CD8-positive, alpha-beta memory T cell (primary cell): ENCODE data around the gene NELL2. TPM values are rescaled to one million over a fixed set of nuclear protein-coding genes. Genes with fewer than 3 reads are reported as not detected.

Experiments
- CTCF ChIA-PET: fragments of 350-600 bp; sonication (Branson Sonifier 250); formaldehyde crosslinking; loops from one replicate; lab custom pipeline; 2021; ENCODE audit warnings: antibody characterized with exemption; lab: Charles Lee
- POLR2A ChIA-PET: fragments of 350-600 bp; sonication (Branson Sonifier 250); formaldehyde crosslinking; loops from one replicate; lab custom pipeline; 2021; ENCODE audit warnings: antibody characterized with exemption; lab: Charles Lee
- DNase-seq, 5 donors: peaks; one replicate each; pipeline versions ENCODE4 v3.0.0 to v3.0.0-alpha.2; 2020 to 2022; ENCODE audit warnings: mixed read lengths in 1 of 5
- H3K27ac ChIP-seq: one replicate; pipeline ENCODE4 v1.7.0; 2013; ENCODE audit warnings: low read depth, mild to moderate bottlenecking, low read length, moderate library complexity
- H3K27me3 ChIP-seq: 2 replicates; pipeline ENCODE4 v1.7.0; 2013; ENCODE audit warnings: low read length, mild to moderate bottlenecking; ENCODE audit not compliant: insufficient read depth, poor library complexity, severe bottlenecking
- H3K36me3 ChIP-seq: 2 replicates; pipeline ENCODE4 v1.7.0; 2013; ENCODE audit warnings: mild to moderate bottlenecking, low read length, moderate library complexity; ENCODE audit not compliant: insufficient read depth
- H3K4me1 ChIP-seq: 2 replicates; pipeline ENCODE4 v1.7.0; 2013; ENCODE audit warnings: mild to moderate bottlenecking, low read length, moderate library complexity; ENCODE audit not compliant: insufficient read depth
- H3K4me3 ChIP-seq: 2 replicates; pipeline ENCODE4 v1.7.0; 2013; ENCODE audit warnings: mild to moderate bottlenecking, low read length
- H3K9me3 ChIP-seq: 2 replicates; pipeline ENCODE4 v1.7.0; 2013; ENCODE audit warnings: mild to moderate bottlenecking, low read length
- H3K27ac Mint-ChIP-seq, 8 donors: one replicate each; pipeline ENCODE4 v1.8.0; 2020 to 2021; ENCODE audit warnings: mixed read lengths in 8 of 8, mild to moderate bottlenecking in 6 of 8, inconsistent platforms in 3 of 8, moderate library complexity in 3 of 8
- H3K27me3 Mint-ChIP-seq, 2 donors: one replicate each; pipeline ENCODE4 v1.8.0; 2020 to 2021; ENCODE audit warnings: mixed read lengths in 2 of 2, mild to moderate bottlenecking in 1 of 2, moderate library complexity in 1 of 2
- H3K36me3 Mint-ChIP-seq, 3 donors: one replicate each; pipeline ENCODE4 v1.8.0; 2020 to 2021; ENCODE audit warnings: mixed read lengths in 3 of 3, inconsistent platforms in 1 of 3, mild to moderate bottlenecking in 1 of 3
- H3K4me1 Mint-ChIP-seq, 3 donors: one replicate each; pipeline ENCODE4 v1.8.0; 2020 to 2021; ENCODE audit warnings: mixed read lengths in 3 of 3, inconsistent platforms in 1 of 3, mild to moderate bottlenecking in 1 of 3
- H3K4me3 Mint-ChIP-seq, 7 donors: one replicate each; pipeline ENCODE4 v1.8.0; 2020 to 2021; ENCODE audit warnings: mixed read lengths in 7 of 7, mild to moderate bottlenecking in 6 of 7, moderate library complexity in 4 of 7, inconsistent platforms in 2 of 7
- H3K9me3 Mint-ChIP-seq, 5 donors: one replicate each; pipeline ENCODE4 v1.8.0; 2020 to 2022; ENCODE audit warnings: mixed read lengths in 5 of 5, mild to moderate bottlenecking in 3 of 5, moderate library complexity in 2 of 5, inconsistent platforms in 1 of 5
- polyA plus RNA-seq: library from polyadenylated mRNA; unstranded; fragments of 300-500 nt; fragmentation: Illumina TruSeq; gene quantifications from one replicate; pipeline ENCODE4 v1.2.3, GENCODE V29; 2021
- total RNA-seq, 2 experiments: library from RNA; stranded (reverse); gene quantifications; one replicate each; pipeline ENCODE4 v1.2.3, GENCODE V29; 2021

The NELL2 gene
- total and polyA plus RNA-seq, 3 experiments from 2014 or later: 60.2 to 203 (median 67.0) TPM

DNA sequence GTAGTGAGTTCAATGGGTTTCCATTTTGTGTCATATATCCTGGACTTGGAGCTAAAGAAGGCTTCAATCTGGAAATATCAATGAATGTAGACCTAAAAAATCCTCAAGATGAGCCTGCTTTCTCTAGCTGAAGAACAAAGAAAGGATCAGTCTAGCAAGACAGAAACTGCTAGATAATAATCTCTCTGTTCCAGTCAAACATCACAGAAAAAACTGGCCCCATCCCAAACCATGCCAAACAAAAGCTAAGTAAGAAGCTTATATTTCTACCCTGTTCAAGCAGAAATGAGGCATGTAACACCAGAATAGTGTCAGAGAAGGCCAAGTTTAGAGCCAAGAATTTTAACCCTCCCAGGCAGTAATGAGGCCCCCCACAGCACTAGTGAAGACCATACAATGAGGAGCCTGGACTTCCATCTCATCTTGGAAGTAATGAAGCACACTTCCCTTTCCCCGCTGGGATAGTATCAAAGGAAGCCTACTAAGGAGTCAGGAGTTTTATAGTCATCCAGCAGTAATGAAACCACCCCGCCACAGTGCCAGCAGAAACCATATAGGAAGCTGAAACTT, 95.8 kb downstream of the NELL2 start:
- Histone ChIP-seq H3K27me3 (no peaks in the 10 kb centered on the region), H3K36me3 (peaks cover 5% of the 10 kb centered on the region), H3K4me1 (no peaks in the 10 kb centered on the region), H3K9me3 (no peaks in the 10 kb centered on the region), H3K27ac (no peak overlapping the region), H3K4me3 (no peak overlapping the region)
- H3K36me3 Mint-ChIP-seq: peaks cover 19 to 47% (median 29%) of the 10 kb centered on the region in 3 donors
- H3K4me3 Mint-ChIP-seq: no peak overlapping the region
- ChIA-PET POLR2A (no interaction called here), CTCF (interaction anchor here (2.7 kb wide), 1 partner anchor 96 kb away, joined by 14 read pairs; the partner anchor contains the start of gene NELL2)
- DNase-seq: no peak
- H3K27ac Mint-ChIP-seq: peak overlapping the region in 2 of 8 donors; percentile 25 to 36
- H3K4me1 Mint-ChIP-seq: peaks cover 23 to 49% (median 36%) of the 10 kb centered on the region in 3 donors
- peaks cover 0 to 3% of the 10 kb centered on the region in 2 donors for H3K27me3 Mint-ChIP-seq
- peaks cover 0 to 18% (median 13%) of the 10 kb centered on the region in 5 donors for H3K9me3 Mint-ChIP-seq

DNA sequence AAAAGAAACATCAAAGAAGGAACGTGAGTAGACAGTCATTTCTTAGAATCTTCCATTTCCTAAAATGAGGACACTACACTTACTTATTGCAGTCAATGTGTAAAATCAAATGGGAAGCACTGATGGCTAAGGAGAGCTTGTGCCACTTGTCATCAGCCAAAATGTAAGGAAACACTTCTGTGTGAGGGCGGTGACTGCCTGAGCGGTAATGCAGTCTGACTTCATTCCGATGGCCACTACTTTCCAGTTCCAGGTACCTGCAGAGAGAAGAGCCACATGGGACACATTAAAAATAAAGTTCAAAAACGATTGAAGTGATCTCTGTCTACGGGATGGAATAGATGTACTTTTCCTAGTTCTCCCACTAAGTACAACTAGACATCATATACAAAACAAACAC, 96.3 kb downstream of the NELL2 start:
- CTCF ChIA-PET: interaction anchor here (2.7 kb wide), 1 partner anchor 96 kb away, joined by 14 read pairs; the partner anchor contains the start of gene NELL2
- peaks cover 22 to 43% (median 31%) of the 10 kb centered on the region in 3 donors for H3K4me1 Mint-ChIP-seq
- no peak for DNase-seq
- Histone ChIP-seq H3K4me1 (no peaks in the 10 kb centered on the region), H3K27me3 (no peaks in the 10 kb centered on the region), H3K27ac (no peak overlapping the region), H3K4me3 (no peak overlapping the region), H3K36me3 (peaks cover 5% of the 10 kb centered on the region), H3K9me3 (no peaks in the 10 kb centered on the region)
- no peak overlapping the region for H3K4me3 Mint-ChIP-seq
- H3K27ac Mint-ChIP-seq: peak overlapping the region in 2 of 8 donors; percentile 6
- peaks cover 0 to 3% of the 10 kb centered on the region in 2 donors for H3K27me3 Mint-ChIP-seq
- POLR2A ChIA-PET: no interaction called here
- H3K36me3 Mint-ChIP-seq: peaks cover 19 to 52% (median 29%) of the 10 kb centered on the region in 3 donors
- peaks cover 0 to 18% (median 13%) of the 10 kb centered on the region in 5 donors for H3K9me3 Mint-ChIP-seq

DNA sequence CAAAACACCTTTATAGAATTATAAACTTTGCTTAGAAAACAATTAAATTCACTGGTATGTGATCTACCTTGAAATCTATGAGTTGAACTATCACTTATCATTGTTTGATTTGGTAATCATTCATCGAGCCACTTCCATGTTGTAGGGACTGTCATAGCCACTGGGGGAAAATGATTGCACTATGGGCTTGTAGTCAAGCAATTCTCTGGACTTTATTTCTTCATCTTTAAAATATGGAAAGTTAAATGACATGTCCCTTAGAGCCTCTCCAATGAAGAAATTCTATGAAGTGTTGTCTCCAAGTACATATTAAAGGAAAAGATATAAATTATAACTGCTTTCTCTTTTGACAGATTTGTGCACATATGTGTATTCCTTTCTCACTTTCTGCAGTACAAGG, 97.3 kb downstream of the NELL2 start:
- no peak overlapping the region for H3K27ac Mint-ChIP-seq
- H3K4me1 Mint-ChIP-seq: peaks cover 13 to 34% (median 22%) of the 10 kb centered on the region in 3 donors
- no peak overlapping the region for H3K4me3 ChIP-seq
- peaks cover 14 to 60% (median 29%) of the 10 kb centered on the region in 3 donors for H3K36me3 Mint-ChIP-seq
- H3K4me1 ChIP-seq: no peaks in the 10 kb centered on the region
- H3K36me3 ChIP-seq: peaks cover 8% of the 10 kb centered on the region
- H3K9me3 ChIP-seq: no peaks in the 10 kb centered on the region
- ChIA-PET CTCF (no interaction called here), POLR2A (no interaction called here)
- no peak overlapping the region for H3K27ac ChIP-seq
- DNase-seq: no peak
- H3K4me3 Mint-ChIP-seq: no peak overlapping the region
- peaks cover 0 to 3% of the 10 kb centered on the region in 2 donors for H3K27me3 Mint-ChIP-seq
- no peaks in the 10 kb centered on the region for H3K27me3 ChIP-seq
- H3K9me3 Mint-ChIP-seq: peaks cover 0 to 18% (median 13%) of the 10 kb centered on the region in 5 donors

DNA sequence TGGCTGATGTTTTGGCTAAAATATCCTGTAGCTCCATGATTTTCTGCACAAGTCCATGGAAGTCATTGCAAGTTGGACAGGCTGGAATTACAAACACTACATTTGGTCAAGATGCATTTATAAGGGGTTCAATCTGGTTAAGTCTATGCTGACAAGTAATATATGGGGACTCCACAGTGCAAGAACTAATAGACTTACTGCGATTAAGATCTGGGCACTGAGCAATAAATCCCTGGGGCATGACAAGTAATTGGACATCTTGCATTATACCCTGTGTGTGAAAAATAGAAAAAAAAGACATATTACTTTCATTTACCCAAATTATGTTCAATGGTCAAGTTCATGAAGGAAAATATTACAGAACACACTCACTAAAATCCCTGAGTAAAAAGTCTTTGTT, 99.1 kb downstream of the NELL2 start:
- ChIA-PET POLR2A (interaction anchor here (1.8 kb wide), 1 partner anchor 99 kb away, joined by 9 read pairs; the partner anchor contains the start of gene NELL2), CTCF (interaction anchor here (1.0 to 1.6 kb wide), 2 partner anchors 12 to 97 kb away, joined by 3 to 5 read pairs; no protein-coding TSS in a partner anchor)
- H3K27ac ChIP-seq: no peak overlapping the region
- no peak overlapping the region for H3K4me3 ChIP-seq
- peaks cover 9 to 21% (median 14%) of the 10 kb centered on the region in 3 donors for H3K4me1 Mint-ChIP-seq
- peaks cover 0 to 3% of the 10 kb centered on the region in 2 donors for H3K27me3 Mint-ChIP-seq
- no peak for DNase-seq
- peaks cover 18 to 77% (median 29%) of the 10 kb centered on the region in 3 donors for H3K36me3 Mint-ChIP-seq
- peaks cover 0 to 17% (median 10%) of the 10 kb centered on the region in 5 donors for H3K9me3 Mint-ChIP-seq
- H3K27ac Mint-ChIP-seq: no peak overlapping the region
- no peak overlapping the region for H3K4me3 Mint-ChIP-seq
- no peaks in the 10 kb centered on the region for H3K4me1 ChIP-seq
- no peaks in the 10 kb centered on the region for H3K27me3 ChIP-seq
- peaks cover 8% of the 10 kb centered on the region for H3K36me3 ChIP-seq
- no peaks in the 10 kb centered on the region for H3K9me3 ChIP-seq

DNA sequence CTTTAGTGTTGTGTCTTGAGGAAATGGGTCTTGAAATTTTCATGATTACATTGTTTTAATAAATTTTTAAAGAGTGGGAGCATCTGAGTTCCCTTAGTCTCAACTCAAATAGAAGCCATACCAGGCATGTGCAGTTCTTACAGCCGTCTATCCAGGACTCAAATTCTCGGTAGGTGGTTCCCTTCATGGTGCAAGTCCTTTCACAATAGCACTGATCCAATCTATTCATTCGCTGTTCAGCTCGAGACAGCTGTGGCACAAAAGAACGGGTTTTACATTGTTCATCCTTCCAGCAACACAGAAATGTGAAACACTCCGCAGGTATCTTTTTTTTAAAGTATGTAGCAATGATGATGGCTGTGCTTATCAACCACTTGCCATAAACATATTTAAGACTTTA, 100.2 kb downstream of the NELL2 start:
- Histone ChIP-seq H3K36me3 (peaks cover 8% of the 10 kb centered on the region), H3K27ac (no peak overlapping the region), H3K9me3 (no peaks in the 10 kb centered on the region), H3K27me3 (no peaks in the 10 kb centered on the region), H3K4me3 (no peak overlapping the region), H3K4me1 (no peaks in the 10 kb centered on the region)
- Mint-ChIP-seq H3K27me3 (peaks cover 0 to 1% of the 10 kb centered on the region in 2 donors), H3K4me3 (no peak overlapping the region), H3K9me3 (peaks cover 0 to 10% (median 0%) of the 10 kb centered on the region in 5 donors), H3K4me1 (peaks cover 9 to 13% (median 10%) of the 10 kb centered on the region in 3 donors), H3K36me3 (peaks cover 16 to 79% (median 18%) of the 10 kb centered on the region in 3 donors), H3K27ac (no peak overlapping the region)
- ChIA-PET CTCF (interaction anchor here (1.4 to 3.2 kb wide), 5 partner anchors 11 to 154 kb away, joined by 3 to 39 read pairs (median 18); partner anchors contain the start of gene NELL2), POLR2A (interaction anchor here (1.8 kb wide), 1 partner anchor 100 kb away, joined by 9 read pairs; the partner anchor contains the start of gene NELL2)
- DNase-seq: no peak

DNA sequence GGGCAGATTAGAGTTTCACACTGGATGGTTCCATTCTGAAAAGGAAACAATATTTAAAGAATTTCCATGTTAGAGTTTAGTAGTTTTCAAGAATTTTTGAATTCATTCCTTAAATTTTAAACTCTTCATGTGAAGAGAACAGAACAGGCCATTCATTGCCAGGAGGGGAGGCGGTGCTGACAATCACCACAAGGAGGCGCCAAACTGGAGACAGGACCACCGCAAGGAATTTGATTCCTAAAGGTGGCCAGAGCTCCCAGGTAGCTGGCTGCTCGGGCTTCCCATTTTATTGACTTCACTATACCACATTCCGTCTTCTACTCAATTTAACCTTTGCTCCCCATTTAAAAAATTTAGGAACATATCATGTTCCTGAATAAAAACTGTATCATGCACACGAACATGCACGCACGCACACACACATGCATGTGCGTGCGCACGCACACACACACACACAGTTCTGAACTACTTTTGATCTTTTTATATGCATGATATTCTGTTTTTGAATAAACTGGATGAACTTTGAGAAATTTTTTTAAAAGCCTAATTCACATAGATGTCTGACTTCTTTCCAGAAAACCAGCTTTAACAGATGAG, 101.2 kb downstream of the NELL2 start:
- peak; percentile 42 to 72 (median 52) for DNase-seq
- H3K4me3 ChIP-seq: no peak overlapping the region

DNA sequence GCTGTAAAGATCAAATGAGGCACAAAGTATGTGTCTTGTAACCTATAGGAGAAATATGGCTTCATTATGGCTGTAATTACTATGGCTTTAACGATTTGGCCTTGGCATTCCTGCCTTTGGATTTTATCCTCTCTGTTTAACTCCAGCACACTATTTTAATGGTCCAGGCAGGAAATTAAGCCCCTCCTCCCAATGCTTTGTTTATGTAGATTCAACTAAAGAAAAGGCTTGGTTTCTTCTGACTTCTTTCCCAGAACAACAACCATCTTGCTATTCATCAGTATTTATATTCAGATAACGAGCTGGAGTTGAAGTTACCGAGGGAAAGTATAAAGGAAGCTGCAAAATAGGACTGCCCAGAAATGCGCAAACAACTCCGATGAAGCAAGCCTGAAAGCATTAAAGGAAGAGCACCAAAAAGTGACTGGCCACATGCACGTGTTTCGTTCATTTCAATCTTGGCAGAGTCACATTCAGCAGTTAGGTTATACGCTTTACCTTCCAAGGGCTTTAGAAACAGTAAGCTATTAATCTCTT, 104.6 kb downstream of the NELL2 start:
- POLR2A ChIA-PET: no interaction called here

More for the DNA sequence above, 101.2 kb downstream of the NELL2 start:
- Histone ChIP-seq H3K27ac (no peak overlapping the region), H3K9me3 (no peaks in the 10 kb centered on the region), H3K4me1 (no peaks in the 10 kb centered on the region), H3K36me3 (peaks cover 8% of the 10 kb centered on the region), H3K27me3 (no peaks in the 10 kb centered on the region)
- ChIA-PET CTCF (interaction anchor here (0.8 to 3.2 kb wide), 13 partner anchors 10 to 155 kb away, joined by 3 to 39 read pairs (median 5); partner anchors contain the start of gene NELL2), POLR2A (interaction anchor here (1.8 kb wide), 2 partner anchors 99 to 101 kb away, joined by 4 to 9 read pairs; partner anchors contain the start of gene NELL2)
- Mint-ChIP-seq H3K27ac (no peak overlapping the region), H3K4me3 (no peak overlapping the region), H3K27me3 (peaks cover 0 to 1% of the 10 kb centered on the region in 2 donors), H3K36me3 (peaks cover 9 to 78% (median 14%) of the 10 kb centered on the region in 3 donors), H3K9me3 (peaks cover 0 to 3% (median 0%) of the 10 kb centered on the region in 5 donors), H3K4me1 (peaks cover 3 to 4% (median 4%) of the 10 kb centered on the region in 3 donors)

More for the DNA sequence above, 104.6 kb downstream of the NELL2 start:
- Histone ChIP-seq H3K9me3 (no peaks in the 10 kb centered on the region), H3K27me3 (no peaks in the 10 kb centered on the region), H3K4me1 (no peaks in the 10 kb centered on the region), H3K4me3 (no peak overlapping the region), H3K36me3 (peaks cover 3% of the 10 kb centered on the region), H3K27ac (no peak overlapping the region)
- Mint-ChIP-seq H3K27me3 (no peaks in the 10 kb centered on the region), H3K4me3 (no peak overlapping the region), H3K4me1 (peaks cover 0 to 3% (median 0%) of the 10 kb centered on the region in 3 donors), H3K27ac (no peak overlapping the region), H3K9me3 (no peaks in the 10 kb centered on the region), H3K36me3 (peaks cover 0 to 74% (median 14%) of the 10 kb centered on the region in 3 donors)
- CTCF ChIA-PET: interaction anchor here (1.2 to 2.4 kb wide), 2 partner anchors 102 to 105 kb away, joined by 4 to 6 read pairs; partner anchors contain the start of gene NELL2
- DNase-seq: no peak
